K562 (cell line): ENCODE data around the gene SYT15. TPM values are rescaled to one million over a fixed set of nuclear protein-coding genes. Genes with fewer than 3 reads are reported as not detected.

ENCODE experiments used
- ATAC-seq: fragments of 200-7000 bp; cut with Tn5 transposase; 3 replicates; pipeline ENCODE4 v1.9.1; 2020; ENCODE audit warnings: moderate library complexity
- BruUV-seq: library from RNA; stranded (reverse); fragments of 400-500 nt; replicated peaks from 2 replicates; lab custom pipeline; 2021; lab: Mats Ljungman, UMichigan
- CTCF ChIA-PET: fragments of 300-600 bp; formaldehyde crosslinking; extraction: SDS; loops from one replicate; lab custom pipeline; 2021; ENCODE audit warnings: low intra/inter-chr PET ratio; lab: Yijun Ruan, JAX
- POLR2A ChIA-PET: fragments of 300-600, 350-650 bp; sonication (Branson Sonifier 250); formaldehyde crosslinking; extraction: SDS; loops from one replicate; lab custom pipeline; 2021; ENCODE audit warnings: antibody characterized with exemption, inconsistent platforms; lab: Yijun Ruan, JAX
- DNase-seq, 4 experiments: peaks; one replicate each; pipeline versions ENCODE4 v3.0.0 to v3.0.0-alpha.2; 2011 to 2018; ENCODE audit warnings: low spot score in 3 of 4, mixed read lengths in 3 of 4; ENCODE audit errors: extremely low read depth in 1 of 4
- FAIRE-seq: peaks from 2 replicates; lab custom pipeline; 2011; peaks lifted over from hg19 to GRCh38; lab: Jason Lieb, UNC
- H2AFZ ChIP-seq: 2 replicates; pipeline ENCODE4 v1.6.0; 2011; ENCODE audit warnings: low read depth, low read length, control low read depth, inconsistent platforms
- H3K27ac ChIP-seq: fragments of 200-600 bp; 3 replicates; pipeline ENCODE4 v1.8.0; 2011; ENCODE audit warnings: low read depth, mild to moderate bottlenecking, control low read depth, inconsistent platforms, low read length, moderate library complexity, mixed read lengths; ENCODE audit errors: extremely low read depth
- H3K27me3 ChIP-seq, 2 experiments: fragments of 300-600 bp in 1 of 2; 2 replicates in 1 of 2; 3 replicates in 1 of 2; pipeline versions ENCODE4 v1.6.0 to v1.8.0; 2011; ENCODE audit warnings: inconsistent platforms in 2 of 2, low read length in 2 of 2, mild to moderate bottlenecking in 1 of 2, mixed read lengths in 1 of 2, moderate library complexity in 1 of 2; ENCODE audit not compliant: control insufficient read depth in 2 of 2, insufficient read depth in 2 of 2
- H3K36me3 ChIP-seq: fragments of 300-600 bp; 3 replicates; pipeline ENCODE4 v1.8.0; 2011; ENCODE audit warnings: mild to moderate bottlenecking, low read length, inconsistent platforms; ENCODE audit not compliant: control insufficient read depth, insufficient read depth
- H3K4me1 ChIP-seq, 2 experiments: fragments of 200-600 bp in 1 of 2; replicated peaks in 1 of 2; 2 replicates in 1 of 2; 3 replicates in 1 of 2; pipeline versions ENCODE4 v1.5.1 to v1.8.0; 2011; ENCODE audit warnings: inconsistent platforms in 2 of 2, low read length in 2 of 2, mild to moderate bottlenecking in 1 of 2, mixed read lengths in 1 of 2, moderate library complexity in 1 of 2; ENCODE audit not compliant: control insufficient read depth in 2 of 2, insufficient read depth in 2 of 2
- H3K4me2 ChIP-seq: 2 replicates; pipeline ENCODE4 v1.6.1; 2011; ENCODE audit warnings: low read length, control low read depth, inconsistent platforms, mixed read lengths; ENCODE audit not compliant: insufficient read depth
- H3K4me3 ChIP-seq: fragments of 200-600 bp; sonication (generic), shearing (Covaris generic); 2 replicates; pipeline ENCODE4 v1.5.1; 2016; ENCODE audit warnings: control low read depth, inconsistent platforms
- H3K79me2 ChIP-seq: fragments of 200-600 bp; 3 replicates; pipeline ENCODE4 v1.8.0; 2011; ENCODE audit warnings: low read length, inconsistent platforms; ENCODE audit not compliant: control insufficient read depth, insufficient read depth
- H3K9ac ChIP-seq, 2 experiments: 2 replicates each; pipeline versions ENCODE4 v1.6.0 to v1.6.1; 2011; ENCODE audit warnings: low read depth in 2 of 2, low read length in 2 of 2, control low read depth in 1 of 2, inconsistent platforms in 1 of 2, mild to moderate bottlenecking in 1 of 2, mixed read lengths in 1 of 2; ENCODE audit not compliant: insufficient read depth in 1 of 2
- H3K9me1 ChIP-seq: one replicate; pipeline ENCODE4 v1.6.0; 2011; ENCODE audit warnings: inconsistent platforms, mild to moderate bottlenecking, low read length, moderate library complexity; ENCODE audit not compliant: control insufficient read depth, insufficient read depth
- H3K9me3 ChIP-seq: replicated peaks from 2 replicates; pipeline ENCODE4 v1.5.1; 2011; ENCODE audit warnings: low read depth, low read length, inconsistent platforms; ENCODE audit not compliant: control insufficient read depth, insufficient read depth
- H4K20me1 ChIP-seq: replicated peaks from 2 replicates; pipeline ENCODE4 v1.6.1; 2011; ENCODE audit warnings: low read length, inconsistent platforms, mixed read lengths; ENCODE audit not compliant: control insufficient read depth, insufficient read depth
- HDAC6 ChIP-seq: IDR thresholded peaks from 2 replicates; pipeline ENCODE4 v1.6.1; 2012; ENCODE audit warnings: low read depth, mild to moderate bottlenecking, control low read depth, inconsistent platforms, low read length, moderate library complexity
- MECOM ChIP-seq: fragments of 250-450 bp; sonication (Bioruptor Pico); IDR thresholded peaks from 2 replicates; pipeline ENCODE4 v1.8.0; 2022; ENCODE audit warnings: inconsistent platforms
- RBM39 ChIP-seq: fragments of 200-400 bp; formaldehyde crosslinking; optimal IDR thresholded peaks from 2 replicates; pipeline ENCODE3; 2018; ENCODE audit warnings: low read depth, low read length
- TEAD2 ChIP-seq: fragments of 450-650 bp; IDR thresholded peaks from 2 replicates; pipeline ENCODE4 v1.6.1; 2016; ENCODE audit warnings: missing genetic modification characterization, control low read depth, missing compliant biosample characterization
- ZNF121 ChIP-seq: sonication (generic); formaldehyde crosslinking; conservative IDR thresholded peaks from 2 replicates; pipeline ENCODE4 v1.8.0; 2022; ENCODE audit warnings: missing genetic modification reagents
- WGBS: fragments of 100-300 bp; shearing (Covaris generic); methylation state at CpG from one replicate; pipeline ENCODE4 v1.1.6; 2016; ENCODE audit warnings: low coverage, mixed read lengths; ENCODE audit not compliant: insufficient coverage; ENCODE audit errors: missing lambda C conversion rate; 5-methylcytosine and 5-hydroxymethylcytosine counted together
- in situ Hi-C: fragments of 300-500 bp; cut with MboI; formaldehyde crosslinking; loops from 4 replicates; pipeline ENCODE4 v1.15.0; 2018; ENCODE audit warnings: inconsistent platforms, mixed read lengths
- intact Hi-C: fragments of 100-400 bp; cut with micrococcal nuclease; formaldehyde crosslinking; loops from 2 replicates; pipeline ENCODE4 v1.14.2; 2022
- polyA plus RNA-seq, 8 experiments: library from polyadenylated mRNA; depleted of rRNA in 4 of 8; stranded (reverse) in 5 of 8; unstranded in 3 of 8; fragments of >200 nt; fragmentation: Nextera tagmentation in 2 of 8; fragmentation: Illumina TruSeq in 1 of 8; extraction: Ambion mirVana in 2 of 8; extraction: Trizol in 1 of 8; gene quantifications; 2 replicates each; pipeline versions ENCODE4 v1.2.1 to v1.2.3, GENCODE V29; 2011 to 2014; ENCODE audit warnings: inconsistent platforms in 1 of 8, missing spikeins in 1 of 8
- total RNA-seq, 7 experiments: library from RNA; depleted of rRNA in 6 of 7; stranded (reverse); fragments of >200 nt in 6 of 7; fragmentation: Illumina TruSeq in 2 of 7; extraction: Trizol in 2 of 7; gene quantifications; 2 replicates each; pipeline versions ENCODE4 v1.2.1 to v1.2.3, GENCODE V29; 2011 to 2021; ENCODE audit warnings: low replicate concordance in 1 of 7

SYT15 gene
- total and polyA plus RNA-seq, 9 of the 15 experiments (the other 6 are each of a cell fraction or from before 2014, with no cell fraction given), result 0.05 to 0.82 (median 0.21) TPM; not detected in 1

DNA sequence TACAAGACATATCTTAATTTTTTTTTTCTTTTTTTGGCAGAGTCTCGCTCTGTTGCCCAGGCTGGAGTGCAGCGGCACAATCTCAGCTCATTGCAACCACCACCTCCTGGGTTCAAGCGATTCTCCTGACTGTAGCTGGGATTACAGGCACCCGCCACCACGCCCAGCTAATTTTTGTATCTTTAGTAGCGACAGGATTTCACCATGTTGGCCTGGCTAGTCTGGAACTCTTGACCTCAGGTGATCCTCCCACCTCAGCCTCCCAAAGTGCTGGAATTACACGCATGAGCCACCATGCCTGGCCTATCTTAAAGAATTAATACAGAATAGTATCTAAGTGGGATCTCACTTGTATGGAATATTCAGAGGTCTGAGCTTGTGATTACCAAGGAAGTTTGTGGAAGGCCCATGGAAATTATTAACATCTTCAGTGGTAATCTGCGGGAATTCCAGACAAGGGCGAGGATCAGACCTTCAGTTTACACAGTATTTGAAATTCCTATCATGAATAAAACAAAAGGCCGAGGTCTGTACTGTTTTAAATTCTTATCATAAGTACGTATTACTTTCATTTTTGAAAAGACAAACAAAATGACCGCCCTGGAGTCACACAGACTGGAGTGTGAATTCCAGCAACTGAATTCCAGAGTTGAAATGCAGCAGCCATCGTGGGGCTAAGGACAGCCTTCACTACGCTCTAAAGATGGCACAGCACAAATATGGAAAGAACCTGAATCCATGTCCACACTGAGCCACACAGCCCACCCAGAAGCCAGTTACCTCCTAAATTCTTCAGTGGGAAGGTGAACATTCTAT lies 39.1 kb upstream of the SYT15 start:
- DNase-seq, result no peak
- no peak overlapping the region for H3K9ac ChIP-seq
- no peak for ATAC-seq
- intact Hi-C loops, result no loop called here
- H3K36me3 ChIP-seq, result no peaks in the 10 kb centered on the region
- no TSS peak for BruUV-seq
- H3K9me3 ChIP-seq, result no peaks in the 10 kb centered on the region
- TF ChIP-seq ZNF121 (0 out of 2 replicates have a peak, but pooled peaks have one; percentile 9), TEAD2 (tag) (0 out of 2 replicates have a peak, but pooled peaks have one; percentile 4), RBM39 (no peak), HDAC6 (no peak), MECOM (0 out of 2 replicates have a peak, but pooled peaks have one; percentile 23)
- H3K27me3 ChIP-seq, result peaks cover 44 to 65% of the 10 kb centered on the region in 2 experiments
- CTCF ChIA-PET, result interaction anchor here (0.6 kb wide), 1 partner anchor 239 kb away, joined by 4 read pairs; no protein-coding TSS in a partner anchor
- H3K4me2 ChIP-seq, result no peak overlapping the region
- in situ Hi-C loops, result no loop called here
- WGBS, result 4% methylated on average over 14 of the region's 14 CpGs
- no peak overlapping the region for H3K27ac ChIP-seq
- peak; percentile 40 for FAIRE-seq
- H4K20me1 ChIP-seq, result peaks cover 19% of the 10 kb centered on the region
- H3K4me3 ChIP-seq, result no peak overlapping the region
- no peaks in the 10 kb centered on the region for H3K79me2 ChIP-seq
- H2AFZ ChIP-seq, result no peak overlapping the region
- H3K4me1 ChIP-seq, result peaks cover 0 to 6% of the 10 kb centered on the region in 2 experiments; a peak in 2 of 5 replicates
- no peaks in the 10 kb centered on the region for H3K9me1 ChIP-seq
- POLR2A ChIA-PET, result interaction anchor here (0.6 to 2.4 kb wide), 3 partner anchors 11 to 1507 kb away, joined by 3 to 6 read pairs (median 5); no protein-coding TSS in a partner anchor
